Mucosa of descending colon (tissue), 3 donors: ENCODE data around the gene COMT. TPM values are rescaled to one million over a fixed set of nuclear protein-coding genes. Genes with fewer than 3 reads are reported as not detected.
A peak's percentile ranks its signal among the peaks of the same experiment; 100 is the strongest.

Source experiments
- ATAC-seq: fragments of 200-7000 bp; cut with Tn5 transposase; one replicate; pipeline ENCODE4 v1.9.1; 2020; ENCODE audit warnings: mild to moderate bottlenecking, moderate library complexity
- DNase-seq, 3 donors: peaks; one replicate each; pipeline ENCODE4 v3.0.0-alpha.2; 2020
- H3K36me3 ChIP-seq: fragments of 200-600 bp; one replicate; pipeline ENCODE4 v1.8.0; 2021; ENCODE audit warnings: low read depth, mild to moderate bottlenecking
- H3K4me1 ChIP-seq: fragments of 200-600 bp; one replicate; pipeline ENCODE4 v1.8.0; 2021; ENCODE audit warnings: low read depth, mild to moderate bottlenecking
- H3K4me3 ChIP-seq: fragments of 200-600 bp; one replicate; pipeline ENCODE4 v1.8.0; 2021; ENCODE audit warnings: mild to moderate bottlenecking
- H3K9me3 ChIP-seq: fragments of 200-600 bp; one replicate; pipeline ENCODE4 v1.8.0; 2021; ENCODE audit warnings: mild to moderate bottlenecking
- intact Hi-C, 2 donors: fragments of 100-400 bp; cut with DNase I in 1 of 2; cut with micrococcal nuclease in 1 of 2; formaldehyde crosslinking; loops; one replicate each; pipeline versions ENCODE4 v1.11.0 to v1.11.1; 2022; cut with DNase I, micrococcal nuclease
- total RNA-seq, 3 donors: library from RNA; stranded (reverse); fragmentation: NEBNext Ultra II Directional in 2 of 3; extraction: Animal tissue kit (Norgen Biotek cat#: 25700) in 2 of 3; gene quantifications; one replicate each; pipeline versions ENCODE4 v1.2.1 to v1.2.4, GENCODE V29; 2021 to 2023
- TF ChIP-seq, protein P1 (sequence below): fragments of 200-600 bp; IDR thresholded peaks from one replicate; pipeline ENCODE4 v1.8.0; 2022; ENCODE audit warnings: antibody characterized with exemption, mild to moderate bottlenecking
- donor health status: DM: no; HTN: no; CAD: no; lungs with moderate emphysema.
- donor health status: DM: no; HTN: no; CAD: no.
- donor health status: DM: no; HTN: yes; CAD: no.

The COMT gene
- total RNA-seq, 3 donors from 2014 or later = 61.2 to 88.7 (median 70.7) TPM

DNA sequence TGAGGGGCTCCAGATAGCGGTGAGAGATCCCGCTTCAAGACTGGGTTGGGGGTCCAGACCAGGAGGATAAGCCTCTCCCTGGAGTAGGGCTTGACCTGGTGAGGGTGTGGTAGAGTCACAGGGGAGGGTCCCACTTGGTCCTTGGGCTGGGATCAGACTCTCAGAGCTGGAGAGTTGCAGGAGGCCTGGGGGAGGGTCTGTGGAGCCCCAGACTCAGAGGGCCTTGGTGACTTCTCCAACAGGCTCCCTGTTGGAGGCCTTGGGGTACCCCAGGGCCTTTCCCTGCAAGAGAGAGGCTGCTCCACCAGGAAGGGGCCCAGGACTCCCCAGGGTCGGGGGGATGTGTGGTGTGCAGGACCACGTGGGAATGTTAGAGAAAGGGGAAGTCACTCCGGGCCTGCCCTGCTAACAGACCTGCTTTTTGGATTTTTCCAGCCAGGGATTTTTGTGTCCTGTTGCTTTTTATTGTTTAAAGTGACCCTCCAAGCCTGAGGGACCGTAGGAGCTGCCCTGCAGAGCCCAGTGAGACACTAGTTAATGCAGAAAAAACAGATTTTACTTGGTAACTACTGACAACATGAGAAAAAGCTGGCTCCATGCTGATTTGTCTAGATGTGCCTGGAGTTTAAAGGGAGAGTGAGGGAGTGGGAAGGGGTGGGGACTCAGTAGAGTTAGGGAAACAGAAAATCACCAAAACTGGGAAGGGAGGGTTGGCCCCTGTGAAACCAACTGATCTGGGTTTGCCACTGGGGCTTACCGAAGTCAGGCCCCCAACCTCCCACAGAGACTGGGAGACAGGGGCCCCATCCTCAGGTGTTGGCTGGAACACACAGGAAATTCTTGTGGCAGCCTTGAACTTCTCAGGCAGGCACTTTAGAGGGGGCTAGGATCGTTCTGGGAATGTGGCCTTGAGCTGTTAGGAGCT lies 847 bp downstream of the COMT start:
- TF ChIP-seq, protein P1, sequence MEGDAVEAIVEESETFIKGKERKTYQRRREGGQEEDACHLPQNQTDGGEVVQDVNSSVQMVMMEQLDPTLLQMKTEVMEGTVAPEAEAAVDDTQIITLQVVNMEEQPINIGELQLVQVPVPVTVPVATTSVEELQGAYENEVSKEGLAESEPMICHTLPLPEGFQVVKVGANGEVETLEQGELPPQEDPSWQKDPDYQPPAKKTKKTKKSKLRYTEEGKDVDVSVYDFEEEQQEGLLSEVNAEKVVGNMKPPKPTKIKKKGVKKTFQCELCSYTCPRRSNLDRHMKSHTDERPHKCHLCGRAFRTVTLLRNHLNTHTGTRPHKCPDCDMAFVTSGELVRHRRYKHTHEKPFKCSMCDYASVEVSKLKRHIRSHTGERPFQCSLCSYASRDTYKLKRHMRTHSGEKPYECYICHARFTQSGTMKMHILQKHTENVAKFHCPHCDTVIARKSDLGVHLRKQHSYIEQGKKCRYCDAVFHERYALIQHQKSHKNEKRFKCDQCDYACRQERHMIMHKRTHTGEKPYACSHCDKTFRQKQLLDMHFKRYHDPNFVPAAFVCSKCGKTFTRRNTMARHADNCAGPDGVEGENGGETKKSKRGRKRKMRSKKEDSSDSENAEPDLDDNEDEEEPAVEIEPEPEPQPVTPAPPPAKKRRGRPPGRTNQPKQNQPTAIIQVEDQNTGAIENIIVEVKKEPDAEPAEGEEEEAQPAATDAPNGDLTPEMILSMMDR = no peak
- DNase-seq (peak in 2 of 3 donors; percentile 47 to 56), ATAC-seq (peak; percentile 40)
- H3K4me1 ChIP-seq = peaks cover 22% of the 10 kb centered on the region
- H3K9me3 ChIP-seq = no peaks in the 10 kb centered on the region
- H3K4me3 ChIP-seq = peak overlapping the region; percentile 64
- intact Hi-C loops = no loop called here
- no peaks in the 10 kb centered on the region for H3K36me3 ChIP-seq

DNA sequence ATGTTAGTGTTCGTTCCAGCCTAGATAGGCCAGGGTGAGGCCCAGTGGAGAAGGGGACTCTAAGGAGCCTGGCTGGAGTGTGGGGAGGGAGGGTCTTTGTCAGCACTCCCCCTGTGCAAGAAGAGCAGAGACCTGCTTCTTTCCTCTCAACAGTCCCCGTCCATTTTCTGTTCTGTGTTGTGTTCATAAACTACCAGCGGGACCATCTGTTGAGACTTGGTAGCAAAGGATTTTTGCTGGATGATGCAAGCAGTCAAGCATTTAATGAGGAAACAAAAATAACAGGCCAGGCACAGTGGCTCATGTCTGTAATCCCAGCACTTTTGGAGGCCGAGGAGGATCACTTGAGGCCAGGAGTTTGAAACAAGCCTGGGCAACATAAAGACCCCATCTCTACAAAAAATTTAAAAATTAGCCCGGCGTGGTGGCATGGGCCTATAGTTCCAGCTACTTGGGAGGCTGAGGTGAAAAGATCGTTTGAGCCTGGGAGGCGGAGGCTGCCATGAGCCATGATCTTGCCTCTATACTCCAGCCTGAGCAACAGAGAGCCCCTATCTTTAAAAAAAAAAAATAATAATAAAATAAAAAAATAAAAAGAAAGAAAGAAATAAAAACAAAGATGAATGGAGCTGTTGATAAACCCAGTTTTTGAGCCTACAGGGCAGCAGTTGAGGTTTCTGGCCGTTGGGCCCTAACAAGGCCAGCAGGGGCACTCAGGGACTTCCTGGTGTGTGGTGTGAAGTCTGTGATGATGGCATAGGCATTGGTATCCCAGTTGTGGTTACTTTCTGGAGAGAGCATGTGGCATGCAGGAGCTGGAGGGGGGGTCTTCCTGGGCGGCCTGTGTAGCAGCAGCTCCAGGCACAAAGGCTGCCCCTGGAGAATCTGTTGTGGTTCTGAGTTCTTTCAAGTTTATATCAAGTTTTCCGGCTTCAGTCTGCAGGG lies 1.8 kb downstream of the COMT start:
- Histone ChIP-seq H3K36me3 (no peaks in the 10 kb centered on the region), H3K4me3 (no peak overlapping the region), H3K9me3 (no peaks in the 10 kb centered on the region), H3K4me1 (peaks cover 23% of the 10 kb centered on the region)
- intact Hi-C loops = no loop called here
- TF ChIP-seq, protein P1 = no peak
- DNase-seq (peak in 2 of 3 donors; percentile 25 to 47), ATAC-seq (peak; percentile 2)

DNA sequence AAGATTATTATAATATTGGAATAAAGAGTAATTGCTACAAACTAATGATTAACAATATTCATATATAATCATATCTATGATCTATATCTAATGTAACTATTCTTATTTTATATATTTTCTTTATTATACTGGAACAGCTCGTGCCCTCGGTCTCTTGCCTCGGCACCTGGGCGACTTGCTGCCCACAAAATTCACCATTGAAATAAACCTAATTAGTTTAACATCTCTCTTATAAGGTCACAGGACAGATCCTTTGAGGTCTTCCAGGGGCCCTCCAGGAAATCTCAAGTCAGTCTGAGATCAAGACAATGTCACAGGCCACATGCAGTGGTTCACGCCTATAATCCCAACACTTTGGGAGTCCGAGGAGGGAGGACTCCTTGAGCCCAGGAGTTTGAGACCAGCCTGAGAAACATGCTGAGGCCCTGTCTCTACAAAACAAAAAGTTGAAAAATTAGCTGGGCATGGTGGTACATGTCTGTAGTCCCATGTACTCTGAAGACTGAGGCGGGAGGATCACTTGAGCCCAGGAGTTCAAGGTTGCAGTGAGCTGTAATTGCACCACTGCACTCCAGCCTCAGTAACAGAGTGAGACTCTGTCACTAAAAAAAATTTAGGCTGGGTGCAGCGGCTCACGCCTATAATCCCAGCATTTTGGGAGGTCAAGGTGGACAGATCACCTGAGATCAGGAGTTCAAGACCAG lies 6.6 kb downstream of the COMT start:
- H3K4me1 ChIP-seq = peaks cover 11% of the 10 kb centered on the region
- intact Hi-C loops = no loop called here
- H3K36me3 ChIP-seq = no peaks in the 10 kb centered on the region
- H3K9me3 ChIP-seq = no peaks in the 10 kb centered on the region
- TF ChIP-seq, protein P1 = no peak
- DNase-seq (peak in 2 of 3 donors; percentile 3 to 17), ATAC-seq (no peak)
- H3K4me3 ChIP-seq = no peak overlapping the region

DNA sequence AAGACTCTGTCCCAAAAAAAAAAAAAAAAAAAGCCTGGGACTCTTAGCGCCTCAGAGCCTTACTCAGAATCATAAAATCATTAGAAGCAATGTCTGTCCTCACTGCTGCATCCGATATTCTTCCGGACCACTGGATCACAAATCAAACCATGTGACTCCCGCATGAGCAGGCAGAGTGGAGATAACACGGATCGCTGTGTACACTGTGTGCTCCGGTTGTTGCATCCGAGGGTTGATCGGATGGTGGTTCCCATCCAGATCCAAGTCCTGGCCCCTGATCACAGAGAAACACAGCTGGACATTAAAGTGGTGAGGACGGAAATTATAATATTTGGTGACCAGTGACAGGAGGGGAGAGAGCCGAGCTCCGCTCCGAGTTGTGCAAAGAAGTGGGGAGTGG lies 9.8 kb downstream of the COMT start:
- intact Hi-C loops = no loop called here

More for the DNA sequence above, 9.8 kb downstream of the COMT start:
- no peak overlapping the region for H3K4me3 ChIP-seq
- no peaks in the 10 kb centered on the region for H3K36me3 ChIP-seq
- DNase-seq (no peak), ATAC-seq (no peak)
- TF ChIP-seq, protein P1 = no peak
- peaks cover 3% of the 10 kb centered on the region for H3K4me1 ChIP-seq
- no peaks in the 10 kb centered on the region for H3K9me3 ChIP-seq
